Mucosa of descending colon (tissue), 3 donors: ENCODE measurements around the gene BAIAP2L2. TPM values are rescaled to one million over a fixed set of nuclear protein-coding genes. Genes with fewer than 3 reads are reported as not detected.
A peak's percentile ranks its signal among the peaks of the same experiment; 100 is the strongest.
"Not testable (repeated sequence)": the region's sequence is repeated elsewhere in the genome, so short reads cannot be mapped to it uniquely, and the experiment has no call there.

Experiments
- ATAC-seq: fragments of 200-7000 bp; cut with Tn5 transposase; one replicate; pipeline ENCODE4 v1.9.1; 2020; ENCODE audit warnings: mild to moderate bottlenecking, moderate library complexity
- DNase-seq, 3 donors: peaks; one replicate each; pipeline ENCODE4 v3.0.0-alpha.2; 2020
- H3K36me3 ChIP-seq: fragments of 200-600 bp; one replicate; pipeline ENCODE4 v1.8.0; 2021; ENCODE audit warnings: low read depth, mild to moderate bottlenecking
- H3K4me1 ChIP-seq: fragments of 200-600 bp; one replicate; pipeline ENCODE4 v1.8.0; 2021; ENCODE audit warnings: low read depth, mild to moderate bottlenecking
- H3K4me3 ChIP-seq: fragments of 200-600 bp; one replicate; pipeline ENCODE4 v1.8.0; 2021; ENCODE audit warnings: mild to moderate bottlenecking
- H3K9me3 ChIP-seq: fragments of 200-600 bp; one replicate; pipeline ENCODE4 v1.8.0; 2021; ENCODE audit warnings: mild to moderate bottlenecking
- CTCF ChIP-seq: fragments of 200-600 bp; IDR thresholded peaks from one replicate; pipeline ENCODE4 v1.8.0; 2022; ENCODE audit warnings: antibody characterized with exemption, mild to moderate bottlenecking
- intact Hi-C, 2 donors: fragments of 100-400 bp; cut with DNase I in 1 of 2; cut with micrococcal nuclease in 1 of 2; formaldehyde crosslinking; loops; one replicate each; pipeline versions ENCODE4 v1.11.0 to v1.11.1; 2022; cut with DNase I, micrococcal nuclease
- total RNA-seq, 3 donors: library from RNA; stranded (reverse); fragmentation: NEBNext Ultra II Directional in 2 of 3; extraction: Animal tissue kit (Norgen Biotek cat#: 25700) in 2 of 3; gene quantifications; one replicate each; pipeline versions ENCODE4 v1.2.1 to v1.2.4, GENCODE V29; 2021 to 2023
- donor health status: DM: no; HTN: no; CAD: no; lungs with moderate emphysema.
- donor health status: DM: no; HTN: no; CAD: no.
- donor health status: DM: no; HTN: yes; CAD: no.

The BAIAP2L2 gene
- total RNA-seq, 3 donors from 2014 or later = 33.9 to 92.3 (median 63.7) TPM

DNA sequence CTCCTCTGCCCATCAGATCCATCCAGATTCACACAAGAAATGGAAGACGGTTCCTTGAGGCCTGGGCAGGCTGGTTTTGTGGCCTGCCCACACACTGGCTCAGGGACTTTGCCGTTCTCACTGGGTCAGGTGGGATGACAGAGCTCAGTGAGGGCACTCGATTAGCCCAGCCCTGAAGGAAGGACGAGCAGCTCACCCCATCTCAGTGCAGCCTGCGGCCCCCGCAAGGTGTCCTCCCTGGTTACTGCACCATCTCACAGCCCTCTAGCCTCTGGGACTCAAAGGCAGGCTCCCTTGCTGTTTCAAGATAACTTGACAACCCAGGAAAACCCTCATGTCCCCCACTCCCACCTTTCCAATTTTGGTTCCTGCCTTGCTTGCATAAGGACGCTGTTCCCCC is 30.7 kb downstream of the BAIAP2L2 start:
- no peak for TF ChIP-seq CTCF
- Histone ChIP-seq H3K36me3 (no peaks in the 10 kb centered on the region), H3K4me1 (peaks cover 20% of the 10 kb centered on the region), H3K9me3 (no peaks in the 10 kb centered on the region), H3K4me3 (no peak overlapping the region)
- intact Hi-C loops = no loop called here
- ATAC-seq (no peak), DNase-seq (no peak)

DNA sequence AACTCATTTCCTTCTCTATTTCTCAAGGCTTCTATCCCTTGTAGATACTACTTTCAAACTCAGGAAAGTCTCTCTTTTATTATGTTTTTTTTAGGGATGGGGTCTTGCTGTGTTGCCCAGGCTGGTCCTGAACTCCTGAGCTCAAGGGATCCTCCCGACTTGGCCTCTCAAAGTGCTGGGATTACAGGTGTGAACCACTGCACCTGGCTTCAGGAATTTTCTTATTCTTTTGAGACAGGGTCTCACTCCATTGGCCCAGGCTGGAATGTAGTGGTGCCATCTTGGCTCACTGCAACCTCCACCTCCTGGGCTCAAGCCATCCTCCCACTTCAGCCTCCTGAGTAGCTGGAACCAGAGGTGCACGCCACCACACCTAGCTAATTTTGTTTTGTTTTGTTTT is 31.3 kb downstream of the BAIAP2L2 start:
- H3K9me3 ChIP-seq, H3K36me3 ChIP-seq, H3K4me3 ChIP-seq, ATAC-seq, intact Hi-C loops, DNase-seq: not testable (repeated sequence)
- H3K4me1 ChIP-seq = peaks cover 20% of the 10 kb centered on the region

GRCh38 chr22:38078046-38078840 is 32.2 kb downstream of the BAIAP2L2 start:
- TF ChIP-seq CTCF = no peak
- ATAC-seq (no peak), DNase-seq (no peak)
- peaks cover 20% of the 10 kb centered on the region for H3K4me1 ChIP-seq
- H3K9me3 ChIP-seq = no peaks in the 10 kb centered on the region
- intact Hi-C loops = no loop called here
- H3K4me3 ChIP-seq = no peak overlapping the region
- no peaks in the 10 kb centered on the region for H3K36me3 ChIP-seq

GRCh38 chr22:38077595-38077994 is 32.9 kb downstream of the BAIAP2L2 start:
- no peak for TF ChIP-seq CTCF

DNA sequence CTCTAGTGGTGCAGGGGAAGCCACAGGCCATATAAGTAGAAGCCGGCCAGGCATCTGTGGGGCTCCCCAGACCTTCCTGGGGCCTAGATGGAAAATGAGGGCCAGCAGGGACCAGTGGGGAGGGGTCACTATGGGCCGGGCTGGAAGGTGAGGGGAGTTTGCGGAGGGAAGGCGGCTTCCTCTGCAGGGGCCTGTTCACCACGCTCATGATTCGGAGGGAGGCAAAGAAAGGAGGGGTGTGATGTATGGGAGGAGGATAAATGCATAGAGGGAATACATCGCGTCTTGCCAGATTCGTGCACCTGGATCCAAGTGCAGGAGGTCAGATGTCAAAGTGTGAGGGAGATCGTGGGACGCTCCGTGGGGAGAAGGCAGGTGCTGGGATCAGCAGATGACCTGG is 33.4 kb downstream of the BAIAP2L2 start:
- Histone ChIP-seq H3K36me3 (no peaks in the 10 kb centered on the region), H3K4me1 (peaks cover 15% of the 10 kb centered on the region), H3K4me3 (no peak overlapping the region), H3K9me3 (no peaks in the 10 kb centered on the region)
- DNase-seq (peak in 1 of 3 donors; percentile 28), ATAC-seq (no peak)
- TF ChIP-seq CTCF = no peak
- intact Hi-C loops = no loop called here

More at GRCh38 chr22:38077595-38077994, 32.9 kb downstream of the BAIAP2L2 start:
- peaks cover 20% of the 10 kb centered on the region for H3K4me1 ChIP-seq
- DNase-seq (peak in 1 of 3 donors; percentile 40), ATAC-seq (no peak)
- H3K4me3 ChIP-seq = no peak overlapping the region
- intact Hi-C loops = no loop called here
- H3K9me3 ChIP-seq = no peaks in the 10 kb centered on the region
- H3K36me3 ChIP-seq = no peaks in the 10 kb centered on the region

- intact Hi-C loops = no loop called here
- no peak for ATAC-seq
Observed at GRCh38 chr22:38075961-38076360, 34.5 kb downstream of the BAIAP2L2 start.

More at GRCh38 chr22:38075961-38076360, 34.5 kb downstream of the BAIAP2L2 start:
- no peak overlapping the region for H3K4me3 ChIP-seq
- H3K4me1 ChIP-seq = peaks cover 5% of the 10 kb centered on the region
- peak in 1 of 3 donors; percentile 29 for DNase-seq
- H3K9me3 ChIP-seq = no peaks in the 10 kb centered on the region
- no peak for TF ChIP-seq CTCF
- H3K36me3 ChIP-seq = no peaks in the 10 kb centered on the region
